ENCODE results near the gene IFNA14. TPM values are rescaled to one million over a fixed set of nuclear protein-coding genes. Genes with fewer than 3 reads are reported as not detected.

Gene IFNA14
- total RNA-seq, 1 experiment from 2014 or later, result not detected

- Histone ChIP-seq H4K20me1 (ENCODE audit: insufficient read depth) (no peaks in the 10 kb centered on the region), H3K9me3 (ENCODE audit: insufficient read depth, low read depth) (no peaks in the 10 kb centered on the region), H3K4me3 (no peak overlapping the region), H3K79me2 (ENCODE audit: low read depth) (no peaks in the 10 kb centered on the region), H3K4me1 (replicated peaks; ENCODE audit: insufficient read depth) (no peaks in the 10 kb centered on the region), H3F3A (ENCODE audit: insufficient read depth, low read depth) (no peaks in the 10 kb centered on the region), H3K9me2 (ENCODE audit: insufficient read depth) (no peaks in the 10 kb centered on the region), H3K27me3 (ENCODE audit: insufficient read depth, low read depth) (no peaks in the 10 kb centered on the region), H3K36me3 (ENCODE audit: low read depth) (no peaks in the 10 kb centered on the region), H3K4me2 (no peak overlapping the region), H3K27ac (no peak overlapping the region), H2AFZ (no peak overlapping the region)
- ChIA-PET POLR2A (ENCODE audit: unreplicated experiment) (no interaction called here), CTCF (no interaction called here)
- no TSS peak for BruUV-seq (replicated peaks)
- no peak for DNase-seq
- intact Hi-C loops (cut with micrococcal nuclease; ENCODE audit: unreplicated experiment), result no loop called here
- TF ChIP-seq EZH2 (IDR thresholded peaks at IDR 0.05; ENCODE audit: low read depth) (no peak), CTCF (conservative IDR thresholded peaks at IDR 0.05) (no peak)
These were observed 46.3 kb upstream of the IFNA14 start for GRCh38 chr9:21286099-21286498.

GRCh38 chr9:21281275-21281674 is 41.5 kb upstream of the IFNA14 start:
- Histone ChIP-seq H4K20me1 (ENCODE audit: insufficient read depth) (no peaks in the 10 kb centered on the region), H3K36me3 (ENCODE audit: low read depth) (no peaks in the 10 kb centered on the region), H3K27ac (no peak overlapping the region), H3K79me2 (ENCODE audit: low read depth) (no peaks in the 10 kb centered on the region), H2AFZ (no peak overlapping the region), H3K9me2 (ENCODE audit: insufficient read depth) (no peaks in the 10 kb centered on the region), H3K27me3 (ENCODE audit: insufficient read depth, low read depth) (no peaks in the 10 kb centered on the region), H3K4me2 (no peak overlapping the region), H3F3A (ENCODE audit: insufficient read depth, low read depth) (no peaks in the 10 kb centered on the region), H3K4me3 (no peak overlapping the region), H3K9me3 (ENCODE audit: insufficient read depth, low read depth) (no peaks in the 10 kb centered on the region), H3K4me1 (replicated peaks; ENCODE audit: insufficient read depth) (no peaks in the 10 kb centered on the region)
- TF ChIP-seq EZH2 (IDR thresholded peaks at IDR 0.05; ENCODE audit: low read depth), result no peak
- TF ChIP-seq CTCF (conservative IDR thresholded peaks at IDR 0.05), result no peak
- BruUV-seq (replicated peaks), result no TSS peak
- POLR2A ChIA-PET (ENCODE audit: unreplicated experiment), result interaction anchor here (0.6 kb wide), 1 partner anchor 53 kb away, joined by 7 read pairs; no protein-coding TSS in a partner anchor
- no peak for DNase-seq
- CTCF ChIA-PET, result no interaction called here
- intact Hi-C loops (cut with micrococcal nuclease; ENCODE audit: unreplicated experiment), result no loop called here

GRCh38 chr9:21268347-21268657 is 28.5 kb upstream of the IFNA14 start:
- no peak overlapping the region for H3K27ac ChIP-seq
- no peak overlapping the region for H3K4me3 ChIP-seq
- no peaks in the 10 kb centered on the region for H3K79me2 ChIP-seq (ENCODE audit: low read depth)
- ChIA-PET CTCF (no interaction called here), POLR2A (ENCODE audit: unreplicated experiment) (no interaction called here)
- H3F3A ChIP-seq (ENCODE audit: insufficient read depth, low read depth), result no peaks in the 10 kb centered on the region
- no peaks in the 10 kb centered on the region for H3K27me3 ChIP-seq (ENCODE audit: insufficient read depth, low read depth)
- H3K9me3 ChIP-seq (ENCODE audit: insufficient read depth, low read depth), result no peaks in the 10 kb centered on the region
- H3K36me3 ChIP-seq (ENCODE audit: low read depth), result no peaks in the 10 kb centered on the region
- no peak overlapping the region for H3K4me2 ChIP-seq
- DNase-seq, result no peak
- H2AFZ ChIP-seq, result no peak overlapping the region
- H3K4me1 ChIP-seq (replicated peaks; ENCODE audit: insufficient read depth), result no peaks in the 10 kb centered on the region
- BruUV-seq (replicated peaks), result no TSS peak
- no peaks in the 10 kb centered on the region for H3K9me2 ChIP-seq (ENCODE audit: insufficient read depth)
- TF ChIP-seq EZH2 (IDR thresholded peaks at IDR 0.05; ENCODE audit: low read depth) (no peak), CTCF (conservative IDR thresholded peaks at IDR 0.05) (no peak)
- H4K20me1 ChIP-seq (ENCODE audit: insufficient read depth), result no peaks in the 10 kb centered on the region
- intact Hi-C loops (cut with micrococcal nuclease; ENCODE audit: unreplicated experiment), result no loop called here

All from PC-9 (cell line).